K562 (cell line): ENCODE measurements around the gene SLC7A5. TPM values are rescaled to one million over a fixed set of nuclear protein-coding genes. Genes with fewer than 3 reads are reported as not detected.

Source experiments
- ARID1B ChIP-seq: fragments of 450-650 bp; IDR thresholded peaks from 2 replicates; pipeline ENCODE4 v1.6.1; 2016; ENCODE audit warnings: antibody characterized with exemption, mild to moderate bottlenecking, inconsistent platforms
- CBX2 ChIP-seq: fragments of 200-600 bp; sonication (generic); IDR thresholded peaks from one replicate; pipeline ENCODE4 v1.6.1; 2012; ENCODE audit warnings: mild to moderate bottlenecking, low read length, inconsistent platforms; ENCODE audit not compliant: insufficient read depth, poor library complexity, severe bottlenecking
- CTBP1 ChIP-seq: fragments of 450-650 bp; IDR thresholded peaks from 2 replicates; pipeline ENCODE4 v1.6.1; 2016; ENCODE audit warnings: borderline replicate concordance
- EP300 ChIP-seq: IDR thresholded peaks from 2 replicates; pipeline ENCODE4 v1.6.1; 2012; ENCODE audit warnings: low read length, improper control_type of control experiment
- HES1 ChIP-seq: fragments of 450-650 bp; IDR thresholded peaks from 2 replicates; pipeline ENCODE4 v1.6.1; 2016; ENCODE audit warnings: low read depth, mild to moderate bottlenecking, moderate library complexity
- KLF13 ChIP-seq: fragments of 450-650 bp; IDR thresholded peaks from 2 replicates; pipeline ENCODE4 v1.6.1; 2016; ENCODE audit warnings: missing genetic modification characterization, low read depth, mild to moderate bottlenecking, missing compliant biosample characterization, moderate library complexity, borderline replicate concordance
- MAFK ChIP-seq: IDR thresholded peaks from 2 replicates; pipeline ENCODE4 v1.6.1; 2011; ENCODE audit warnings: low read length, improper control_type of control experiment
- MECOM ChIP-seq: fragments of 250-450 bp; sonication (Bioruptor Pico); IDR thresholded peaks from 2 replicates; pipeline ENCODE4 v1.8.0; 2022; ENCODE audit warnings: inconsistent platforms
- MXD1 ChIP-seq: fragments of 250-450 bp; sonication (Bioruptor Pico); IDR thresholded peaks from 2 replicates; pipeline ENCODE4 v1.8.0; 2021; ENCODE audit warnings: borderline replicate concordance, mild to moderate bottlenecking, moderate library complexity; ENCODE audit not compliant: poor library complexity, severe bottlenecking
- NFE2L1 ChIP-seq: fragments of 450-650 bp; IDR thresholded peaks from 2 replicates; pipeline ENCODE4 v1.6.1; 2016; ENCODE audit warnings: missing genetic modification characterization, low read depth, mild to moderate bottlenecking, missing compliant biosample characterization, moderate library complexity, borderline replicate concordance
- NFXL1 ChIP-seq: fragments of 450-650 bp; formaldehyde crosslinking; IDR thresholded peaks from 2 replicates; pipeline ENCODE4 v1.4.0; 2021; ENCODE audit warnings: mild to moderate bottlenecking
- POLR2A ChIP-seq: fragments of 450-650 bp; conservative IDR thresholded peaks from 2 replicates; pipeline ENCODE4 v1.6.1; 2016
- POLR2AphosphoS2 ChIP-seq: IDR thresholded peaks from 2 replicates; pipeline ENCODE4 v1.6.1; 2012; ENCODE audit warnings: low read length, improper control_type of control experiment
- THAP7 ChIP-seq: fragments of 250-450 bp; sonication (Bioruptor Pico); IDR thresholded peaks from 2 replicates; pipeline ENCODE4 v1.5.0; 2021
- ZNF165 ChIP-seq: fragments of 250-450 bp; sonication (Bioruptor Pico); IDR thresholded peaks from 2 replicates; pipeline ENCODE4 v1.4.0; 2020; ENCODE audit warnings: borderline replicate concordance
- ZNF23 ChIP-seq: fragments of 250-450 bp; sonication (Bioruptor Pico); IDR thresholded peaks from 2 replicates; pipeline ENCODE4 v1.4.0; 2020; ENCODE audit warnings: mild to moderate bottlenecking
- ZNF280A ChIP-seq: fragments of 450-650 bp; IDR thresholded peaks from 2 replicates; pipeline ENCODE4 v1.6.1; 2018; ENCODE audit warnings: mild to moderate bottlenecking, low read depth; ENCODE audit not compliant: partially characterized antibody
- ZNF41 ChIP-seq: fragments of 250-450 bp; sonication (Bioruptor Pico); conservative IDR thresholded peaks from 2 replicates; pipeline ENCODE4 v1.4.0; 2020; ENCODE audit warnings: mild to moderate bottlenecking
- ZNF740 ChIP-seq, 3 experiments: fragments of 200-800 bp in 1 of 3; sonication (Bioruptor generic) in 1 of 3; sonication (generic) in 1 of 3; formaldehyde crosslinking in 1 of 3; IDR thresholded peaks; 2 replicates each; pipeline versions ENCODE4 v1.6.1 to v1.8.0; 2016 to 2022; ENCODE audit warnings: mild to moderate bottlenecking in 2 of 3, missing compliant biosample characterization in 2 of 3, missing genetic modification characterization in 2 of 3, missing genetic modification reagents in 1 of 3
- ZNF764 ChIP-seq: fragments of 250-450 bp; sonication (Bioruptor Pico); IDR thresholded peaks from 2 replicates; pipeline ENCODE4 v1.4.0; 2020; ENCODE audit warnings: low read depth, mild to moderate bottlenecking, moderate library complexity
- polyA plus RNA-seq, 8 experiments: library from polyadenylated mRNA; depleted of rRNA in 4 of 8; stranded (reverse) in 5 of 8; unstranded in 3 of 8; fragments of >200 nt; fragmentation: Nextera tagmentation in 2 of 8; fragmentation: Illumina TruSeq in 1 of 8; extraction: Ambion mirVana in 2 of 8; extraction: Trizol in 1 of 8; gene quantifications; 2 replicates each; pipeline versions ENCODE4 v1.2.1 to v1.2.3, GENCODE V29; 2011 to 2014; ENCODE audit warnings: inconsistent platforms in 1 of 8, missing spikeins in 1 of 8
- total RNA-seq, 7 experiments: library from RNA; depleted of rRNA in 6 of 7; stranded (reverse); fragments of >200 nt in 6 of 7; fragmentation: Illumina TruSeq in 2 of 7; extraction: Trizol in 2 of 7; gene quantifications; 2 replicates each; pipeline versions ENCODE4 v1.2.1 to v1.2.3, GENCODE V29; 2011 to 2021; ENCODE audit warnings: low replicate concordance in 1 of 7
- TF ChIP-seq, protein P1 (sequence below): fragments of 450-650 bp; conservative IDR thresholded peaks from 2 replicates; pipeline ENCODE4 v1.6.1; 2016; ENCODE audit warnings: missing genetic modification characterization, low read depth, mild to moderate bottlenecking, control low read depth, missing compliant biosample characterization

SLC7A5 gene
- total and polyA plus RNA-seq, 9 of the 15 experiments (the other 6 are each of a cell fraction or from before 2014, with no cell fraction given) = 1.9 to 220 (median 18.6) TPM

- TF ChIP-seq KLF13 (tag) = peak; percentile 13; the same call in 1 of the 2 replicates
- peak; percentile 42 for TF ChIP-seq CTBP1
- peak; percentile 8 for TF ChIP-seq ZNF740 (CRISPR knock-in tag; IDR thresholded peaks at IDR 0.05)
- TF ChIP-seq ZNF740 (tag; IDR thresholded peaks at IDR 0.05) = peak; percentile 27 to 74; a peak in 1 of 4 replicates
- peak; percentile 30; the same call in 1 of the 2 replicates for TF ChIP-seq ZNF41 (CRISPR knock-in tag)
- TF ChIP-seq ZNF165 (CRISPR knock-in tag) = 0 out of 2 replicates have a peak, but pooled peaks have one; percentile 17
- peak; percentile 78 for TF ChIP-seq MECOM (CRISPR knock-in tag)
- TF ChIP-seq MXD1 (CRISPR knock-in tag) = no peak
- TF ChIP-seq NFE2L1 (tag) = no peak
- TF ChIP-seq ZNF764 (CRISPR knock-in tag) = no peak
- TF ChIP-seq ZNF280A = no peak
- TF ChIP-seq HES1 = no peak
- 0 out of 2 replicates have a peak, but pooled peaks have one; percentile 23 for TF ChIP-seq NFXL1 (CRISPR knock-in tag)
- no peak for TF ChIP-seq THAP7
- TF ChIP-seq ZNF23 (CRISPR knock-in tag) = no peak
- TF ChIP-seq CBX2 = no peak
- TF ChIP-seq, protein P1, sequence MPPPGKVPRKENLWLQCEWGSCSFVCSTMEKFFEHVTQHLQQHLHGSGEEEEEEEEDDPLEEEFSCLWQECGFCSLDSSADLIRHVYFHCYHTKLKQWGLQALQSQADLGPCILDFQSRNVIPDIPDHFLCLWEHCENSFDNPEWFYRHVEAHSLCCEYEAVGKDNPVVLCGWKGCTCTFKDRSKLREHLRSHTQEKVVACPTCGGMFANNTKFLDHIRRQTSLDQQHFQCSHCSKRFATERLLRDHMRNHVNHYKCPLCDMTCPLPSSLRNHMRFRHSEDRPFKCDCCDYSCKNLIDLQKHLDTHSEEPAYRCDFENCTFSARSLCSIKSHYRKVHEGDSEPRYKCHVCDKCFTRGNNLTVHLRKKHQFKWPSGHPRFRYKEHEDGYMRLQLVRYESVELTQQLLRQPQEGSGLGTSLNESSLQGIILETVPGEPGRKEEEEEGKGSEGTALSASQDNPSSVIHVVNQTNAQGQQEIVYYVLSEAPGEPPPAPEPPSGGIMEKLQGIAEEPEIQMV (tag) = no peak
- no peak; the same call in 1 of the 2 replicates for TF ChIP-seq MAFK
- peak; percentile 62 for TF ChIP-seq EP300
- peak; percentile 56 for TF ChIP-seq POLR2A
- no peak; the same call in 1 of the 2 replicates for TF ChIP-seq ARID1B
- TF ChIP-seq POLR2AphosphoS2 = no peak
Measured at GRCh38 chr16:87853411-87854052, 15.8 kb downstream of the SLC7A5 start (continued).
